AG09309 (cell line): ENCODE data around the gene SLC16A8.
"Not testable (repeated sequence)": the region's sequence is repeated elsewhere in the genome, so short reads cannot be mapped to it uniquely, and the experiment has no call there.

Source experiments
- DNase-seq: peaks from one replicate; pipeline ENCODE4 v3.0.0-alpha.2; 2010; ENCODE audit warnings: low read depth
- H3K4me3 ChIP-seq: 2 replicates; pipeline ENCODE4 v1.5.1; 2011; ENCODE audit warnings: mild to moderate bottlenecking, low read depth, low read length, moderate library complexity; ENCODE audit not compliant: control insufficient read depth
- TF ChIP-seq, protein P1 (sequence below): IDR thresholded peaks from 2 replicates; pipeline ENCODE4 v1.5.1; 2011; ENCODE audit warnings: mild to moderate bottlenecking, low read depth, low read length, inconsistent platforms; ENCODE audit not compliant: insufficient read depth, control insufficient read depth; ENCODE audit errors: missing control alignments

The SLC16A8 gene

DNA sequence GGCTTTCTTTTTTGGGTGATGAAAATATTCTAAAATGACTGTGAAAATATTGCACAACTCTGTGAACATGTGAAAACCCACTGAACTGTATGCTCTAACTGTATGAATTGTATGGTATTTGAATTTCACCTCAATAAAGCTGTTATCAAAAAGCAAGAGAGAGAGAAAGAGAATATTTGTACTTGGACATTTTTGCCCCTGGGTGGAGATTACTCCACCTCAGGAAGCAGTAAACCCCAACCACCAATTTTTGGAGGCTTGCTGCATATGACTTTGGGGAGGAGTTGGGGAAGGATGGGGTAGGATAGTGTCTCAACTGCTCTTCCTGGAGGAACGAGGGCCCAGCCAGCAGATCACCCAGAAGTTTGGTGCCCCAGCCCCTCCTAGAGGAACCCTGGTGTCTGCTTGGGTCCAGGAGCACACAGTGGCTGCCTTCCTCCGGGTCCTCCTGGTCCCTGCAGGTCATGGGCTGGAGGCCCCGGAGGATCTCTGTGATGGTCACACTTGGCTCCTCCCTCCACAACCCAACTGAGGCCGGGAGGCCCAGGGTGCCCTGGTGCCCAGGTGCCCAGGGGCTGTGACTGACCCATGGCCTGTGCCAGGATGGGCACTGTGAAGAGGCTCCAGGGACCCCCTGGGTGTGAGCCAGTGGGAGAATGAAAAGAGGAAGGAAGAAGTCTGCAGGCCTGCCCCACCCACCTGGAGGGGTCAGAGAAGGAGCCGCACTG, 42.1 kb downstream of the SLC16A8 start:
- DNase-seq = no peak
- TF ChIP-seq, protein P1, sequence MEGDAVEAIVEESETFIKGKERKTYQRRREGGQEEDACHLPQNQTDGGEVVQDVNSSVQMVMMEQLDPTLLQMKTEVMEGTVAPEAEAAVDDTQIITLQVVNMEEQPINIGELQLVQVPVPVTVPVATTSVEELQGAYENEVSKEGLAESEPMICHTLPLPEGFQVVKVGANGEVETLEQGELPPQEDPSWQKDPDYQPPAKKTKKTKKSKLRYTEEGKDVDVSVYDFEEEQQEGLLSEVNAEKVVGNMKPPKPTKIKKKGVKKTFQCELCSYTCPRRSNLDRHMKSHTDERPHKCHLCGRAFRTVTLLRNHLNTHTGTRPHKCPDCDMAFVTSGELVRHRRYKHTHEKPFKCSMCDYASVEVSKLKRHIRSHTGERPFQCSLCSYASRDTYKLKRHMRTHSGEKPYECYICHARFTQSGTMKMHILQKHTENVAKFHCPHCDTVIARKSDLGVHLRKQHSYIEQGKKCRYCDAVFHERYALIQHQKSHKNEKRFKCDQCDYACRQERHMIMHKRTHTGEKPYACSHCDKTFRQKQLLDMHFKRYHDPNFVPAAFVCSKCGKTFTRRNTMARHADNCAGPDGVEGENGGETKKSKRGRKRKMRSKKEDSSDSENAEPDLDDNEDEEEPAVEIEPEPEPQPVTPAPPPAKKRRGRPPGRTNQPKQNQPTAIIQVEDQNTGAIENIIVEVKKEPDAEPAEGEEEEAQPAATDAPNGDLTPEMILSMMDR = no peak
- no peak overlapping the region for H3K4me3 ChIP-seq

DNA sequence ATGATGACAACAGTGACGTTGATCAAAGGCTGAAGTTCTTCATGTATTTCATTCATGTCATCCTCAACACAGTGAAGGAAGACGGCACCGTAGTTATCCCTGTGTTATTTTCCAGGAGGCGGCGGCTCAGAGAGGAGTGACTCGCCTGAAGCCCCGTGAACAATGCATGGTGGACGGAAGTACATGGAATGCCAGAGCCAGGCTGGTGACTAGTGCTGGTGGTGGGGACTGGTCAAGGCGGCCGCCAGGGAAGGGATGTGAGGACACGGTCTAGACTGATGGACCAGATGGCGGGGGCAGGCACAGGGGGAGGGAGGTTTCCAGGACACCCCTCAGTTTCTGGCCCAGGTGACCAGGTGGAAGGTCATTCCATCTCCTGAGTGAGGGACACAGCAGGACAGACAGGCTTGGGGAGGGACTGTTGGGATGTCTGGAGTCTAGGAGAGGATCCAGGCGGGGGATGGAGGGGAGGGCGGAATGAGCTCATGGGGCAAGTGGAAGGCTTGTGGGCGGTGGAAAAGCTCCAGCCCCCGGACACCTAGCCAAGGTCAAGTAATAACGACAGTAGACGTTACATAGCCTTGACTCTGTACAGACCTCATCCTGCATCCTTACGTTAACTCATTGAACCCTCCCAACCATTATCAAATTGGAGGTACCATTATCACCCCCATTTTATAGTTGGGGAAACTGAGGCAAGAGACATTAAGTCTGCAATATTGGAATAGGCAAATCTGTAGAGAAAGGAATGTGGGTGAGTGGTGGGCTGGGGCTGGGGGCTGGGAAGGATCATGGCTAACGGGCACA, 42.8 kb downstream of the SLC16A8 start:
- TF ChIP-seq, protein P1 = no peak
- no peak for DNase-seq

GRCh38 chr22:38038890-38039812, 44.8 kb downstream of the SLC16A8 start:
- TF ChIP-seq, protein P1 = no peak
- no peak for DNase-seq
- H3K4me3 ChIP-seq = no peak overlapping the region

More for the DNA sequence above, 42.8 kb downstream of the SLC16A8 start:
- H3K4me3 ChIP-seq = no peak overlapping the region

DNA sequence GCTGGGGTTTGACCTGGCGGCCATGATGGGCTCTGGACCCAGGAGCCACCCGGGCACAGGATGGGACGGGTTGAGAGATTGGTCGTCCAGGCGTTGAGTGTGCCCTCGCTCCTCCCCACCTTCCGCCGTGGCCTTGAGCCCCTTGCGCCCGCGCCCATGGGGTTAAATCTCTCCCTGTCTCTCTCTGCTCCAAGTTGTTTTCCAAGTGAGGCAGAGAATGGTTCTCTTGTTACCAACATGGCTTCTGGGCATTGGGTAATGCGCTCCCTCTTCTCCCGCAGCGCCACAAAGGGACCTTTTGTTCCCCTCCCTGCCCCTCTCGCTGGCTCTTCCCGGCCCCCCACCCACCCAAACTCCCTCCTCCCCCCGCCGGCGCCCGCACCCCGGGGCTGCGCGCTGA, 45.6 kb downstream of the SLC16A8 start:
- H3K4me3 ChIP-seq = no peak overlapping the region
- TF ChIP-seq, protein P1 = no peak
- DNase-seq = no peak

GRCh38 chr22:38037367-38038150, 46.4 kb downstream of the SLC16A8 start:
- H3K4me3 ChIP-seq, DNase-seq: not testable (repeated sequence)

GRCh38 chr22:38036392-38037062, 47.5 kb downstream of the SLC16A8 start:
- TF ChIP-seq, protein P1 = no peak
- no peak for DNase-seq
- H3K4me3 ChIP-seq = no peak overlapping the region
